Endothelial cell of umbilical vein (primary cell): ENCODE results near the gene TAOK1. TPM values are rescaled to one million over a fixed set of nuclear protein-coding genes. Genes with fewer than 3 reads are reported as not detected.

Source experiments
- BruUV-seq: library from RNA; stranded (reverse); fragments of 400-500 nt; replicated peaks from 2 replicates; lab custom pipeline; 2021; lab: Mats Ljungman, UMichigan
- CTCF ChIA-PET: fragments of 300-600, 350-600 bp; sonication (Branson Sonifier 250); formaldehyde crosslinking; loops from one replicate; lab custom pipeline; 2021; ENCODE audit warnings: antibody characterized with exemption, inconsistent platforms; lab: Charles Lee
- POLR2A ChIA-PET: fragments of 300-600, 350-600 bp; sonication (Branson Sonifier 250); formaldehyde crosslinking; loops from one replicate; lab custom pipeline; 2021; ENCODE audit warnings: antibody characterized with exemption, inconsistent platforms; lab: Charles Lee
- DNase-seq: peaks from one replicate; pipeline ENCODE4 v3.0.0-alpha.2; 2011; ENCODE audit warnings: low read depth, low spot score
- FAIRE-seq: peaks from 2 replicates; lab custom pipeline; 2011; peaks lifted over from hg19 to GRCh38; lab: Jason Lieb, UNC
- H2AFZ ChIP-seq: 2 replicates; pipeline ENCODE4 v1.6.0; 2012; ENCODE audit warnings: low read depth, low read length, control low read depth, inconsistent platforms
- H3K27ac ChIP-seq: 2 replicates; pipeline ENCODE4 v1.5.1; 2011; ENCODE audit warnings: low read depth, mild to moderate bottlenecking, control low read depth, low read length, moderate library complexity; ENCODE audit not compliant: insufficient read depth
- H3K27me3 ChIP-seq, 2 experiments: 2 replicates each; pipeline versions ENCODE4 v1.6.0 to v1.6.1; 2011; ENCODE audit warnings: low read length in 2 of 2, mixed read lengths in 1 of 2; ENCODE audit not compliant: control insufficient read depth in 2 of 2, insufficient read depth in 2 of 2
- H3K36me3 ChIP-seq, 2 experiments: 2 replicates in 1 of 2; 3 replicates in 1 of 2; pipeline ENCODE4 v1.5.1; 2011; ENCODE audit warnings: low read length in 2 of 2, mild to moderate bottlenecking in 1 of 2, moderate library complexity in 1 of 2; ENCODE audit not compliant: control insufficient read depth in 2 of 2, insufficient read depth in 2 of 2; ENCODE audit errors: extremely low read depth in 1 of 2
- H3K4me1 ChIP-seq: 3 replicates; pipeline ENCODE4 v1.5.1; 2011; ENCODE audit warnings: mild to moderate bottlenecking, low read length; ENCODE audit not compliant: control insufficient read depth, insufficient read depth; ENCODE audit errors: extremely low read depth
- H3K4me2 ChIP-seq: 2 replicates; pipeline ENCODE4 v1.6.1; 2011; ENCODE audit warnings: low read length, control low read depth, mixed read lengths; ENCODE audit not compliant: insufficient read depth
- H3K4me3 ChIP-seq, 3 experiments: fragments of 200-600 bp in 1 of 3; sonication (generic), shearing (Covaris generic) in 1 of 3; replicated peaks in 1 of 3; 2 replicates each; pipeline ENCODE4 v1.5.1; 2011 to 2016; ENCODE audit warnings: control low read depth in 3 of 3, low read length in 3 of 3, mild to moderate bottlenecking in 2 of 3, inconsistent platforms in 1 of 3, low read depth in 1 of 3, moderate library complexity in 1 of 3; ENCODE audit not compliant: insufficient read depth in 1 of 3
- H3K79me2 ChIP-seq: 2 replicates; pipeline ENCODE4 v1.6.0; 2012; ENCODE audit warnings: low read length, inconsistent platforms; ENCODE audit not compliant: control insufficient read depth, insufficient read depth
- H3K9ac ChIP-seq: replicated peaks from 2 replicates; pipeline ENCODE3; 2011; ENCODE audit warnings: low read length, control low read depth; ENCODE audit not compliant: insufficient read depth; ENCODE audit errors: extremely low read depth
- H3K9me1 ChIP-seq: replicated peaks from 3 replicates; pipeline ENCODE4 v1.6.0; 2011; ENCODE audit warnings: mild to moderate bottlenecking, low read length; ENCODE audit not compliant: control insufficient read depth, insufficient read depth; ENCODE audit errors: extremely low read depth
- H3K9me3 ChIP-seq: replicated peaks from 2 replicates; pipeline ENCODE4 v1.5.1; 2012; ENCODE audit warnings: low read length, inconsistent platforms; ENCODE audit not compliant: control insufficient read depth, insufficient read depth
- H4K20me1 ChIP-seq: replicated peaks from 2 replicates; pipeline ENCODE3; 2011; ENCODE audit warnings: mild to moderate bottlenecking, low read length; ENCODE audit not compliant: control insufficient read depth, insufficient read depth; ENCODE audit errors: extremely low read depth
- CTCF ChIP-seq, 2 donors: IDR thresholded peaks; 1 replicate in 1 of 2; 2 replicates in 1 of 2; pipeline ENCODE4 v1.5.1; 2011; ENCODE audit warnings: low read length in 2 of 2, mild to moderate bottlenecking in 2 of 2, moderate library complexity in 2 of 2, control low read depth in 1 of 2, inconsistent platforms in 1 of 2, low read depth in 1 of 2; ENCODE audit not compliant: insufficient read depth in 1 of 2; ENCODE audit errors: extremely low read depth in 1 of 2
- EZH2 ChIP-seq: IDR thresholded peaks from 2 replicates; pipeline ENCODE4 v1.6.1; 2012; ENCODE audit warnings: borderline replicate concordance, low read depth, mild to moderate bottlenecking, moderate library complexity, low read length, inconsistent platforms; ENCODE audit not compliant: severe bottlenecking
- FOS ChIP-seq: IDR thresholded peaks from 2 replicates; pipeline ENCODE4 v1.6.1; 2011; ENCODE audit warnings: mild to moderate bottlenecking, low read length, moderate library complexity, borderline replicate concordance; ENCODE audit not compliant: insufficient read depth
- GATA2 ChIP-seq: IDR thresholded peaks from 2 replicates; pipeline ENCODE4 v1.7.0; 2011; ENCODE audit warnings: low read depth, mild to moderate bottlenecking, moderate library complexity, mixed read lengths, low read length; ENCODE audit not compliant: insufficient read length, insufficient read depth
- JUN ChIP-seq: IDR thresholded peaks from 2 replicates; pipeline ENCODE4 v1.6.1; 2011; ENCODE audit warnings: borderline replicate concordance, low read depth; ENCODE audit not compliant: insufficient read length, insufficient read depth
- MYC ChIP-seq: IDR thresholded peaks from one replicate; pipeline ENCODE4 v1.6.1; 2011; ENCODE audit warnings: mild to moderate bottlenecking, low read depth, low read length
- POLR2A ChIP-seq: IDR thresholded peaks from 2 replicates; pipeline ENCODE4 v1.6.1; 2012; ENCODE audit warnings: low read depth, mild to moderate bottlenecking, control low read depth, low read length
- POLR2AphosphoS5 ChIP-seq: IDR thresholded peaks from 2 replicates; pipeline ENCODE4 v1.6.1; 2012; ENCODE audit warnings: low read depth, mild to moderate bottlenecking, control low read depth, low read length, moderate library complexity; ENCODE audit not compliant: insufficient read depth
- dilution Hi-C: fragments of 300-500 bp; cut with MboI; formaldehyde crosslinking; loops from one replicate; pipeline ENCODE4 v1.15.0; 2019; ENCODE audit warnings: low sequenced_read_pairs; ENCODE audit not compliant: extremely low pct_ligation_motif_present
- intact Hi-C: fragments of 100-400 bp; cut with micrococcal nuclease; formaldehyde crosslinking; loops from one replicate; pipeline ENCODE4 v1.10.0; 2022
- polyA plus RNA-seq, 4 experiments: library from polyadenylated mRNA; depleted of rRNA in 3 of 4; stranded (reverse) in 3 of 4; unstranded in 1 of 4; fragments of >200 nt; gene quantifications; 2 replicates each; pipeline versions ENCODE4 v1.2.1 to v1.2.3, GENCODE V29; 2011 to 2012; ENCODE audit warnings: missing spikeins in 1 of 4
- total RNA-seq: library from RNA; stranded (reverse); gene quantifications from 2 replicates; pipeline ENCODE4 v1.2.3, GENCODE V29; 2021
- TF ChIP-seq, protein P1 (sequence below): IDR thresholded peaks from 2 replicates; pipeline ENCODE4 v1.6.1; 2011; ENCODE audit not compliant: insufficient read depth, insufficient read length

Gene TAOK1
- total and polyA plus RNA-seq, 2 donors (not counting 3 experiments of a cell fraction or from before 2014, with no cell fraction given): 11.0 to 82.2 TPM

DNA sequence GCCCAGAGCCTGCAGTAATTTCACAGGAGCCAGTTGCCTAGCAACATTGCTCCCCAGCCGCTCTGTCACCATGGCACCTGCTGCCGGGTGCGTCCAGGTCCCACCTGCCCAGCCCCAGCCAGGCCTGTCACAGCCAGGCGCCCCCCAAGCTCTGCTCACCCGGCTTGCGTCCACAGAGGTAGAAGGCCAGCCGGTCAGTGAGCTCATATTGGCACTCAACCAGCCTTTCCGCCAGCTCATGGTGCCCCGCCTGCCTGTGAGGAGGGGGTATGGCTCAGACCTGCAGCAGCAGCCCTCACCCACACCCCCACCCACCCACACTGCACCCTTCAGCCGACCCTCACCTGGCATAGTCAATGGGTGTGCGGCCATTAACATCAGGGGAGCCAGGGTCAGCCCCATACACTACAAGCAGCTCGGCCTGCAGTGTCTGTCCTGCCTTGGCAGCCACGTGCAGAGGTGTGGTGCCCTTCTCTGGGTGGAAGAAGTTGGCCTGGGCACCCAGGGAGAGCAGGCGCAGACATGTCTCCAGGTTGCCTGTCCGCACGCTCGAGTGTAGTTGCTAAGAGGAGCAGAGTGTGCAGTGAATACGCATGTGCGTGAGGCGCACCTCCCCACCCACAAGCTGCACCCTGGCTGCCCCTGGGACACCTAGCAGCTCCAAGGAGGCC is 191.6 kb downstream of the TAOK1 start:
- FAIRE-seq: no peak
- CTCF ChIA-PET: interaction anchor here (0.8 to 9.4 kb wide), 11 partner anchors 9 to 512 kb away, joined by 3 to 152 read pairs (median 4); partner anchors contain the start of genes ABHD15 and ANKRD13B

More for the DNA sequence above, 191.6 kb downstream of the TAOK1 start:
- Histone ChIP-seq H3K4me1 (peaks cover 30% of the 10 kb centered on the region), H3K4me2 (no peak overlapping the region), H3K36me3 (peaks cover 21 to 42% of the 10 kb centered on the region in 2 experiments), H3K9ac (no peak overlapping the region), H2AFZ (no peak overlapping the region), H3K27ac (no peak overlapping the region), H3K27me3 (no peaks in the 10 kb centered on the region), H4K20me1 (no peaks in the 10 kb centered on the region), H3K9me3 (no peaks in the 10 kb centered on the region), H3K4me3 (no peak overlapping the region), H3K9me1 (no peaks in the 10 kb centered on the region), H3K79me2 (peaks cover 53% of the 10 kb centered on the region)
- no TSS peak for BruUV-seq
- no peak for DNase-seq
- dilution Hi-C loops (no loop called here), intact Hi-C loops (no loop called here)
- POLR2A ChIA-PET: interaction anchor here (1.4 kb wide), 1 partner anchor 12 kb away, joined by 3 read pairs; no protein-coding TSS in a partner anchor
- TF ChIP-seq FOS: no peak
- TF ChIP-seq EZH2: no peak
- TF ChIP-seq CTCF (IDR thresholded peaks at IDR 0.05; ENCODE audit: extremely low read depth in 1 of 2, insufficient read depth in 1 of 2, low read depth in 1 of 2, low read length in 2 of 2): no peak
- no peak for TF ChIP-seq JUN
- TF ChIP-seq GATA2: no peak
- TF ChIP-seq, protein P1, sequence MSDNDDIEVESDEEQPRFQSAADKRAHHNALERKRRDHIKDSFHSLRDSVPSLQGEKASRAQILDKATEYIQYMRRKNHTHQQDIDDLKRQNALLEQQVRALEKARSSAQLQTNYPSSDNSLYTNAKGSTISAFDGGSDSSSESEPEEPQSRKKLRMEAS: no peak
- no peak for TF ChIP-seq POLR2AphosphoS5
- no peak for TF ChIP-seq POLR2A
- TF ChIP-seq MYC: no peak
